SJCRH30 (cell line): ENCODE results near the gene RPL37. TPM values are rescaled to one million over a fixed set of nuclear protein-coding genes. Genes with fewer than 3 reads are reported as not detected.
"Not testable (repeated sequence)": the region's sequence is repeated elsewhere in the genome, so short reads cannot be mapped to it uniquely, and the experiment has no call there.

Experiments
- DNase-seq, 2 experiments: peaks; one replicate each; pipeline ENCODE4 v3.0.0-alpha.2; 2015 to 2020
- H3K27ac ChIP-seq: fragments of 250-450 bp; sonication (Bioruptor Pico); 2 replicates; pipeline ENCODE4 v1.5.1; 2020; ENCODE audit warnings: mild to moderate bottlenecking, moderate library complexity
- H3K27me3 ChIP-seq: fragments of 250-450 bp; sonication (Bioruptor Pico); 2 replicates; pipeline ENCODE4 v1.5.1; 2020; ENCODE audit warnings: mild to moderate bottlenecking, moderate library complexity
- H3K36me3 ChIP-seq: fragments of 250-450 bp; sonication (Bioruptor Pico); 2 replicates; pipeline ENCODE4 v1.5.1; 2020; ENCODE audit warnings: mild to moderate bottlenecking, moderate library complexity
- H3K4me1 ChIP-seq: fragments of 250-450 bp; sonication (Bioruptor Pico); 2 replicates; pipeline ENCODE4 v1.5.1; 2020; ENCODE audit warnings: mild to moderate bottlenecking, moderate library complexity
- H3K4me3 ChIP-seq: fragments of 250-450 bp; sonication (Bioruptor Pico); 2 replicates; pipeline ENCODE4 v1.5.1; 2020; ENCODE audit warnings: mild to moderate bottlenecking, moderate library complexity
- H3K9me3 ChIP-seq: fragments of 250-450 bp; sonication (Bioruptor Pico); replicated peaks from 2 replicates; pipeline ENCODE4 v1.5.1; 2020; ENCODE audit warnings: mild to moderate bottlenecking, moderate library complexity
- total RNA-seq: library from RNA; depleted of rRNA; stranded (reverse); fragments of >200 nt; shearing (Covaris generic); gene quantifications from 2 replicates; pipeline ENCODE4 v1.2.3, GENCODE V29; 2014

Gene RPL37
- total RNA-seq, 1 experiment from 2014 or later: 5,451 TPM

- peaks cover 8% of the 10 kb centered on the region for H3K36me3 ChIP-seq
- H3K27me3 ChIP-seq: no peaks in the 10 kb centered on the region
- DNase-seq: no peak
- peaks cover 6% of the 10 kb centered on the region for H3K4me1 ChIP-seq
- peak overlapping the region; percentile 94 for H3K4me3 ChIP-seq
- H3K9me3 ChIP-seq: no peaks in the 10 kb centered on the region
- H3K27ac ChIP-seq: no peak overlapping the region
Measured at GRCh38 chr5:40796487-40796889, 38.5 kb downstream of the RPL37 start.

GRCh38 chr5:40794877-40795276 lies 40.1 kb downstream of the RPL37 start:
- not testable (repeated sequence) for DNase-seq, H3K27me3 ChIP-seq, H3K9me3 ChIP-seq, H3K4me1 ChIP-seq, H3K4me3 ChIP-seq, H3K27ac ChIP-seq
- H3K36me3 ChIP-seq: peaks cover 11% of the 10 kb centered on the region

- not testable (repeated sequence) for H3K4me1 ChIP-seq, H3K27me3 ChIP-seq, H3K9me3 ChIP-seq, DNase-seq, H3K4me3 ChIP-seq, H3K27ac ChIP-seq
- peaks cover 11% of the 10 kb centered on the region for H3K36me3 ChIP-seq
Measured at GRCh38 chr5:40794340-40794739, 40.7 kb downstream of the RPL37 start.

- not testable (repeated sequence) for H3K27me3 ChIP-seq, H3K27ac ChIP-seq, H3K4me1 ChIP-seq, H3K4me3 ChIP-seq, DNase-seq, H3K9me3 ChIP-seq
- H3K36me3 ChIP-seq: peaks cover 17% of the 10 kb centered on the region
Measured at GRCh38 chr5:40792691-40793090, 42.3 kb downstream of the RPL37 start.

- Histone ChIP-seq H3K4me3 (no peak overlapping the region), H3K4me1 (no peaks in the 10 kb centered on the region), H3K27me3 (no peaks in the 10 kb centered on the region), H3K36me3 (peaks cover 19% of the 10 kb centered on the region), H3K9me3 (peaks cover 6% of the 10 kb centered on the region), H3K27ac (no peak overlapping the region)
- no peak for DNase-seq
Measured at GRCh38 chr5:40791715-40792139, 43.3 kb downstream of the RPL37 start.

- no peak for DNase-seq
Measured at GRCh38 chr5:40790947-40791593, 44.0 kb downstream of the RPL37 start.

GRCh38 chr5:40788941-40789340 lies 46.1 kb downstream of the RPL37 start:
- not testable (repeated sequence) for H3K9me3 ChIP-seq, DNase-seq, H3K4me3 ChIP-seq, H3K27ac ChIP-seq, H3K27me3 ChIP-seq, H3K4me1 ChIP-seq
- H3K36me3 ChIP-seq: peaks cover 14% of the 10 kb centered on the region

More at GRCh38 chr5:40790947-40791593, 44.0 kb downstream of the RPL37 start:
- Histone ChIP-seq H3K9me3 (peaks cover 6% of the 10 kb centered on the region), H3K27me3 (no peaks in the 10 kb centered on the region), H3K4me3 (no peak overlapping the region), H3K4me1 (no peaks in the 10 kb centered on the region), H3K36me3 (peaks cover 19% of the 10 kb centered on the region), H3K27ac (no peak overlapping the region)

GRCh38 chr5:40787986-40788385 lies 47.0 kb downstream of the RPL37 start:
- no peak overlapping the region for H3K4me3 ChIP-seq
- peaks cover 6% of the 10 kb centered on the region for H3K9me3 ChIP-seq
- no peak for DNase-seq
- no peak overlapping the region for H3K27ac ChIP-seq
- no peaks in the 10 kb centered on the region for H3K4me1 ChIP-seq
- no peaks in the 10 kb centered on the region for H3K27me3 ChIP-seq
- peaks cover 14% of the 10 kb centered on the region for H3K36me3 ChIP-seq

- H3K4me3 ChIP-seq, H3K27me3 ChIP-seq, H3K9me3 ChIP-seq, H3K27ac ChIP-seq, DNase-seq, H3K4me1 ChIP-seq: not testable (repeated sequence)
- H3K36me3 ChIP-seq: peaks cover 11% of the 10 kb centered on the region
Measured at GRCh38 chr5:40786664-40787063, 48.4 kb downstream of the RPL37 start.

- no peak for DNase-seq
- H3K36me3 ChIP-seq: peaks cover 8% of the 10 kb centered on the region
Measured at GRCh38 chr5:40784916-40785315, 50.1 kb downstream of the RPL37 start.

GRCh38 chr5:40784027-40784653 lies 50.9 kb downstream of the RPL37 start:
- H3K4me3 ChIP-seq: no peak overlapping the region
- H3K36me3 ChIP-seq: peaks cover 8% of the 10 kb centered on the region
- no peaks in the 10 kb centered on the region for H3K27me3 ChIP-seq
- peaks cover 6% of the 10 kb centered on the region for H3K9me3 ChIP-seq
- DNase-seq: no peak
- H3K27ac ChIP-seq: no peak overlapping the region
- peaks cover 6% of the 10 kb centered on the region; the same call in 1 of the 2 replicates for H3K4me1 ChIP-seq

More at GRCh38 chr5:40784916-40785315, 50.1 kb downstream of the RPL37 start:
- Histone ChIP-seq H3K4me1 (peaks cover 6% of the 10 kb centered on the region; the same call in 1 of the 2 replicates), H3K9me3 (peaks cover 6% of the 10 kb centered on the region), H3K27ac (no peak overlapping the region), H3K4me3 (no peak overlapping the region), H3K27me3 (no peaks in the 10 kb centered on the region)

- Histone ChIP-seq H3K36me3 (peaks cover 5% of the 10 kb centered on the region; the same call in 1 of the 2 replicates), H3K4me3 (no peak overlapping the region), H3K9me3 (no peaks in the 10 kb centered on the region), H3K27ac (no peak overlapping the region), H3K27me3 (no peaks in the 10 kb centered on the region), H3K4me1 (peaks cover 6% of the 10 kb centered on the region; the same call in 1 of the 2 replicates)
- DNase-seq: peak in 1 of 2 experiments; percentile 38
Measured at GRCh38 chr5:40781843-40782409, 53.1 kb downstream of the RPL37 start.

GRCh38 chr5:40780858-40781257 lies 54.2 kb downstream of the RPL37 start:
- Histone ChIP-seq H3K4me1 (peaks cover 6% of the 10 kb centered on the region; the same call in 1 of the 2 replicates), H3K9me3 (no peaks in the 10 kb centered on the region), H3K27me3 (no peaks in the 10 kb centered on the region), H3K4me3 (no peak overlapping the region), H3K36me3 (peaks cover 16% of the 10 kb centered on the region), H3K27ac (no peak overlapping the region)
- DNase-seq: no peak

- Histone ChIP-seq H3K4me3 (no peak overlapping the region), H3K4me1 (peaks cover 6% of the 10 kb centered on the region; the same call in 1 of the 2 replicates), H3K27me3 (no peaks in the 10 kb centered on the region), H3K27ac (no peak overlapping the region), H3K36me3 (peaks cover 22% of the 10 kb centered on the region), H3K9me3 (no peaks in the 10 kb centered on the region)
- DNase-seq: no peak
Measured at GRCh38 chr5:40780199-40780598, 54.8 kb downstream of the RPL37 start.

- no peak for DNase-seq
Measured at GRCh38 chr5:40779561-40779960, 55.5 kb downstream of the RPL37 start.

More at GRCh38 chr5:40779561-40779960, 55.5 kb downstream of the RPL37 start:
- Histone ChIP-seq H3K9me3 (no peaks in the 10 kb centered on the region), H3K4me3 (no peak overlapping the region), H3K36me3 (peaks cover 27% of the 10 kb centered on the region), H3K27me3 (no peaks in the 10 kb centered on the region), H3K4me1 (peaks cover 6% of the 10 kb centered on the region; the same call in 1 of the 2 replicates), H3K27ac (no peak overlapping the region)
